Posterior cingulate gyrus (tissue), 11 donors: ENCODE measurements around the gene SLC25A18.

Source experiments
- DNase-seq, 10 donors: peaks; one replicate each; pipeline versions ENCODE4 v3.0.0 to v3.0.0-alpha.2; 2020 to 2021; ENCODE audit warnings: mixed read lengths in 3 of 10
- intact Hi-C: fragments of 100-400 bp; cut with DNase I; formaldehyde crosslinking; loops from one replicate; pipeline ENCODE4 v1.15.1; 2023

Gene SLC25A18

GRCh38 chr22:17639247-17639741, 76.0 kb downstream of the SLC25A18 start:
- peak in 1 of 10 donors; percentile 3 for DNase-seq
- intact Hi-C loops: loop anchor here (5.0 to 10.0 kb wide), 2 partner anchors 74 to 467 kb away; partner anchors contain the start of gene SLC25A18
